Raji (cell line): ENCODE measurements around the gene ZNF3.
A peak's percentile ranks its signal among the peaks of the same experiment; 100 is the strongest.

Experiments
- POLR2A ChIP-seq: IDR thresholded peaks from 2 replicates; pipeline ENCODE4 v1.6.1; 2011; ENCODE audit warnings: low read depth, low read length, control low read depth; ENCODE audit not compliant: insufficient read depth

ZNF3 gene

GRCh38 chr7:100099452-100099851 is 17.9 kb upstream of the ZNF3 start:
- no peak for TF ChIP-seq POLR2A

DNA sequence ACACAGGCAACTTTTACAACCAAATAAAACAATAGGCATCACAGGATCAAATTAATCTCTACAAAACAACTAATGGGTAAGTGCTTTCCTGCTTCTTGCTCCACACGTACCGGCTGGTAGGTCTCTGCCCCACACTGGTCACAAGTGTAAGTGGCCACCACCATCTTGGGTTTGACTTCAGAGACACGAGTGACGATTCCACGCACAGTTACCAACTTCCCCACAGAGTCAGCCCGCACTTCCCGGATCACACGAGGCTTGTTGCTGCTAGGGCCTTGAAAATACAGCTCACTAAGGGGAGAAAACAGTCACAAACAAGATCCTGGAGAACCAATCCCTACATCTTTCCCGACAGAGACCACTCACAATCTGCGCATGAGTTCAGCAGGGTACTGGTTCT is 17.4 kb upstream of the ZNF3 start:
- TF ChIP-seq POLR2A: no peak

DNA sequence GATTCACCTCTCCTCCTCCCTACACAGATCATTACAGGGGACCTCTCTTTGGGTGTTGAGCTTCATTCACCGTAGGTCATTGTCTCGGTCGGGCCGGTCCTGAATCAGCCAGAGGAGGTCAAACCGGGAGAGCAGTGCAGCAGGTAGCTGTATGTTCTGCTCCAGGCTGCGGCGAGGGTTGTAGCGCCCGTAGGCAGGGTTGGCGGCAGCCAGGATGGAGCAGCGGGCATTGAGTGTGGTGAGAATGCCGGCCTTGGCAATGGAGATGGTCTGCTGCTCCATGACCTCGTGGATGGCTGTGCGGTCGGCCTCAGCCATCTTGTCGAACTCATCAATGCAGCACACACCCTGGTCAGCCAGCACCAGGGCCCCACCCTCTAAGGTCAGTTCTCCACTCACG is 14.2 kb upstream of the ZNF3 start:
- TF ChIP-seq POLR2A: no peak

DNA sequence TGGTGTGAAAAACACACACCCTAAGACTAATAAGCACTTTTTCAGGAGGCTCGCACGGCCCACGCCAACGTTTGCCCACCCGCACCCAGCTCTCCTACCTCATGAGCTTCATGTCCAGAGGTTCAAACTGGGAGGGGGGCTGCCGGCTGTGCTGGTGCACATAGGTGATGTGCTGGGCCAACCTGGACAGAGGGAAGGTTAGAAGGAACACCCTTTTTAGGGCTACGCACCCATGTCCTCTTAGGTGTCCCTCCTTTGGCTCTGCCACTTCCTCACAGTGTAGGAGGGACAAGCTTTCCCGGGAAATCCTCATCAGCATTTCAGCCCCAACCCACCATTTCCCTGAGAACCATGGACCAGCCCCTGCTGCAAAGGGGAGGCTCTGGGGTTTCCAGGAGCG is 13.8 kb upstream of the ZNF3 start:
- TF ChIP-seq POLR2A: no peak

GRCh38 chr7:100093925-100094486 is 12.5 kb upstream of the ZNF3 start:
- TF ChIP-seq POLR2A: no peak

GRCh38 chr7:100093498-100093897 is 12.0 kb upstream of the ZNF3 start:
- TF ChIP-seq POLR2A: no peak

DNA sequence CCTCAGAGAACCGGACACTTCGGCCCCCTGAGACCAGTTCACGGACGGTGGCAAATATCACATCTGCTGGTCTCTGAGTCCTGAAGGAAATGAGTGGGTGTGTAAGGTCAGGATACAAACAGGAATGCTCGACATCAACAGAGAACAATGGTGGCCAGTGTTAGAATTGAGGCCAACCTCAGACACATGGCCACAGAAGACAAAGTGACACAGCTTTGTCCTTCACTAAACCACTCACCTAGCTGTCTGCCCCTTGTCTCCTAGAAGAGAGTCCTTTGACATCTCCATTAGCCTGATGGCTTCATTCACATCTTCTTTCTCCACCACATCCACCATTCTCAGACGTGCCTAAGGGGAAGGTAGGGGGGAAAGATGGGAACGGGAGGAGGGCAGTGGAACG is 11.5 kb upstream of the ZNF3 start:
- TF ChIP-seq POLR2A: no peak

DNA sequence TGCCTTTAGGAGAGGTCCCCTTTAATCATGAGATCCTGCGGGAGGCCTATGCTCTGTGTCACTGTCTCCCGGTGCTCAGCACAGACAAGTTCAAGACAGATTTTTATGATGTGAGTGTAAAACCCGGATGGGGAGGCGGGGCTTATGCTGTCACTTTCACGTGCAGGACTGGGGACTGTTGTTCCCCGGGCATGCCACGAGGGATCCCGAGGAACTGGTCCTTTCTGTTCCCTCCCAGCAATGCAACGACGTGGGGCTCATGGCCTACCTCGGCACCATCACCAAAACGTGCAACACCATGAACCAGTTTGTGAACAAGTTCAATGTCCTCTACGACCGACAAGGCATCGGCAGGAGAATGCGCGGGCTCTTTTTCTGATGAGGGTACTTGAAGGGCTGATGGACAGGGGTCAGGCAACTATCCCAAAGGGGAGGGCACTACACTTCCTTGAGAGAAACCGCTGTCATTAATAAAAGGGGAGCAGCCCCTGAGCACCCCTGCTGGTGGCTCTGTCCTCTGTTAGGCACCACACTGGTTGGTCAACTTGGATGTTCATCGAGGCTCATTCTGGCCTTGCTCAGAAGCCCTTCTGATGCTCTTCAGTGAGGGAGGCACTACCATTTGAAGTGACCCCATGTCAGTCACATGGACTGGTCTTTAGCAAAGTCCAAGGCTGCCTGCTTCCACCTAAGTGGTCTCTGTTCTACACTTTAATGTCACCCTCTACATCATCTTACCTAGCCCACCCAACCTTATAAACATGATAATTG is 10.1 kb upstream of the ZNF3 start:
- no peak for TF ChIP-seq POLR2A

GRCh38 chr7:100090527-100091410 is 9.2 kb upstream of the ZNF3 start:
- TF ChIP-seq POLR2A: no peak

GRCh38 chr7:100089458-100090196 is 8.1 kb upstream of the ZNF3 start:
- TF ChIP-seq POLR2A: no peak

GRCh38 chr7:100088621-100089457 is 7.3 kb upstream of the ZNF3 start, which contains the start of gene COPS6:
TSS of gene COPS6 (plus strand) at chr7:100088969. CDS start at chr7:100088991, 22 bp downstream.
- TF ChIP-seq POLR2A: peak; percentile 90

DNA sequence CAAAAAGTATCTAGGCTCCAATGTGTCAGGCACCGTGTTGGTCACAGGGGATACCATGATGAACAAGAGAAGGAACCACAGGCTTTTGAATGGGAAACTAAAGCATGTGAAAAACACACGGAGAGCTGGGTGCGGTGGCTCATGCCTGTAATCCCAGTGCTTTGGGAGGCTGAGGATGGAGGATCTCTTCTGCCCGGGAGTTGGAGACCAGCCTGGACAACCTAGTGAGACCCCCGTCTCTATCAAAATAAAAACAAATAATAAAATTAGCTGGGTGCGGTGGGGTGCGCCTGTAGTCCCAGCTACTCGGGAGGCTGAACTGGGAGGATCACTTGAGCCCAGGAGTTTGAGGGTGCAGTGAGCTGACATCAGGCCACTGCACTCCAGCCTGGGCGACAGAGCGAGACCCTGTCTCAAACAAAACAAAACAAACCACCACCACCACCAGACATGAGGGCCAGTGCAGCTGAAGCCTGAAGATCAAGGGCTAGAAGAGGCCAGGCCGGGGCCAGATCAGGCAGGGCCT is 6.6 kb upstream of the ZNF3 start:
- no peak for TF ChIP-seq POLR2A

GRCh38 chr7:100087055-100087750 is 5.7 kb upstream of the ZNF3 start:
- TF ChIP-seq POLR2A: no peak
